ENCODE data around the gene ACMSD. TPM values are rescaled to one million over a fixed set of nuclear protein-coding genes. Genes with fewer than 3 reads are reported as not detected.

The ACMSD gene
- not detected for total RNA-seq

- TF ChIP-seq POLR2A (IDR thresholded peaks at IDR 0.05), result no peak
- no peak for TF ChIP-seq POLR2AphosphoS5 (IDR thresholded peaks at IDR 0.05)
- TF ChIP-seq CTCF (IDR thresholded peaks at IDR 0.05), result no peak
Measured at GRCh38 chr2:134838143-134838620, at the start of gene ACMSD. Gene ACMSD, plus strand, starts transcription at chr2:134838616. Its CDS starts 67 bp downstream, at chr2:134838683.

GRCh38 chr2:134790487-134790886 is 47.9 kb upstream of the ACMSD start:
- intact Hi-C loops (cut with DNase I), result no loop called here
- Histone ChIP-seq H3K9me3 (no peaks in the 10 kb centered on the region), H3K36me3 (no peaks in the 10 kb centered on the region), H3K27me3 (replicated peaks; ENCODE audit: insufficient read depth) (no peaks in the 10 kb centered on the region), H3K4me1 (replicated peaks) (no peaks in the 10 kb centered on the region), H3K4me3 (no peak overlapping the region), H3K27ac (no peak overlapping the region)
- DNase-seq (ENCODE audit: low spot score), result no peak
- TF ChIP-seq CTCF (IDR thresholded peaks at IDR 0.05) (peak in 1 of 4 experiments; percentile 20), POLR2AphosphoS5 (IDR thresholded peaks at IDR 0.05) (no peak), POLR2A (IDR thresholded peaks at IDR 0.05) (no peak)
- whole genome bisulfite sequencing, result 90% methylated on average over 3 of the region's 3 CpGs

More at GRCh38 chr2:134838143-134838620, at the start of gene ACMSD:
- Histone ChIP-seq H3K36me3 (no peaks in the 10 kb centered on the region), H3K9me3 (no peaks in the 10 kb centered on the region), H3K4me1 (replicated peaks) (no peaks in the 10 kb centered on the region), H3K27me3 (replicated peaks; ENCODE audit: insufficient read depth) (no peaks in the 10 kb centered on the region), H3K27ac (no peak within 1 kb of the TSS), H3K4me3 (no peak within 1 kb of the TSS)
- intact Hi-C loops (cut with DNase I), result no loop called here
- no peak for DNase-seq (ENCODE audit: low spot score)

- Histone ChIP-seq H3K36me3 (no peaks in the 10 kb centered on the region), H3K4me3 (no peak overlapping the region), H3K27ac (no peak overlapping the region), H3K4me1 (replicated peaks) (no peaks in the 10 kb centered on the region), H3K9me3 (no peaks in the 10 kb centered on the region), H3K27me3 (replicated peaks; ENCODE audit: insufficient read depth) (no peaks in the 10 kb centered on the region)
- no peak for TF ChIP-seq POLR2A (IDR thresholded peaks at IDR 0.05)
- no peak for TF ChIP-seq POLR2AphosphoS5 (IDR thresholded peaks at IDR 0.05)
- intact Hi-C loops (cut with DNase I), result no loop called here
- no peak for DNase-seq (ENCODE audit: low spot score)
- 86% methylated on average over 3 of the region's 3 CpGs for WGBS
Measured at GRCh38 chr2:134791616-134792015, 46.8 kb upstream of the ACMSD start.

GRCh38 chr2:134792186-134792585 is 46.2 kb upstream of the ACMSD start:
- Histone ChIP-seq H3K4me1 (replicated peaks) (no peaks in the 10 kb centered on the region), H3K9me3 (no peaks in the 10 kb centered on the region), H3K36me3 (no peaks in the 10 kb centered on the region), H3K4me3 (no peak overlapping the region), H3K27ac (no peak overlapping the region), H3K27me3 (replicated peaks; ENCODE audit: insufficient read depth) (no peaks in the 10 kb centered on the region)
- no peak for DNase-seq (ENCODE audit: low spot score)
- TF ChIP-seq CTCF (IDR thresholded peaks at IDR 0.05) (no peak), POLR2AphosphoS5 (IDR thresholded peaks at IDR 0.05) (no peak), POLR2A (IDR thresholded peaks at IDR 0.05) (no peak)
- intact Hi-C loops (cut with DNase I), result no loop called here
- 91% methylated on average over 4 of the region's 4 CpGs for WGBS

- H3K4me3 ChIP-seq, result no peak overlapping the region
- H3K9me3 ChIP-seq, result no peaks in the 10 kb centered on the region
- no peaks in the 10 kb centered on the region for H3K36me3 ChIP-seq
- H3K27ac ChIP-seq, result no peak overlapping the region
- no peak for TF ChIP-seq POLR2AphosphoS5 (IDR thresholded peaks at IDR 0.05)
- 84% methylated on average over 4 of the region's 4 CpGs for WGBS
- H3K27me3 ChIP-seq (replicated peaks; ENCODE audit: insufficient read depth), result no peaks in the 10 kb centered on the region
- no peak for DNase-seq (ENCODE audit: low spot score)
- intact Hi-C loops (cut with DNase I), result no loop called here
- no peaks in the 10 kb centered on the region for H3K4me1 ChIP-seq (replicated peaks)
Measured at GRCh38 chr2:134795765-134796164, 42.7 kb upstream of the ACMSD start.

- Histone ChIP-seq H3K9me3 (no peaks in the 10 kb centered on the region), H3K36me3 (no peaks in the 10 kb centered on the region), H3K27me3 (replicated peaks; ENCODE audit: insufficient read depth) (no peaks in the 10 kb centered on the region), H3K4me1 (replicated peaks) (no peaks in the 10 kb centered on the region), H3K27ac (no peak overlapping the region), H3K4me3 (no peak overlapping the region)
- no peak for DNase-seq (ENCODE audit: low spot score)
- TF ChIP-seq POLR2AphosphoS5 (IDR thresholded peaks at IDR 0.05), result no peak
- TF ChIP-seq CTCF (IDR thresholded peaks at IDR 0.05), result no peak
- no peak for TF ChIP-seq POLR2A (IDR thresholded peaks at IDR 0.05)
- 59% methylated on average over 2 of the region's 2 CpGs for WGBS
- intact Hi-C loops (cut with DNase I), result no loop called here
Measured at GRCh38 chr2:134796373-134796772, 42.0 kb upstream of the ACMSD start.

Data from prostate gland (tissue), 2 donors.